Measurements from ENCODE around the gene TTC34.
"Not testable (repeated sequence)": the region's sequence is repeated elsewhere in the genome, so short reads cannot be mapped to it uniquely, and the experiment has no call there.

TTC34 gene

GRCh38 chr1:2685671-2686070, 115.8 kb downstream of the TTC34 start:
- not testable (repeated sequence) for H3K4me3 ChIP-seq (ENCODE audit: low read depth, low read length)

DNA sequence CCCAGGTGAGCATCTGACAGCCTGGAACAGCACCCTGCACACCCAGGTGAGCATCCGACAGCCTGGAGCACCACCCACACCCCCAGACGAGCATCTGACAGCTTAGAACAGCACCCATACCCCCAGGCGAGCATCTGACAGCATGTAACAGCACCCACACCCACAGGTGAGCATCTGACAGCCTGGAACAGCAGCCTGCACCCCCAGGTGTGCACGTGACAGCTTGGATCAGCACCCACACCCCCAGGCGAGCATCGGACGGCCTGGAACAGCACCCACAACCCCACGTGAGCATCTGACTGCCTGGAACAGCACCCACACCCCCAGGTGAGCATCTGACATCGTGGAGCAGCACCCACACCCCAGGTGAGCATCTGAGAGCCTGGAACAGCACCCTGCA, 116.6 kb downstream of the TTC34 start:
- not testable (repeated sequence) for H3K4me3 ChIP-seq (ENCODE audit: low read depth, low read length)

DNA sequence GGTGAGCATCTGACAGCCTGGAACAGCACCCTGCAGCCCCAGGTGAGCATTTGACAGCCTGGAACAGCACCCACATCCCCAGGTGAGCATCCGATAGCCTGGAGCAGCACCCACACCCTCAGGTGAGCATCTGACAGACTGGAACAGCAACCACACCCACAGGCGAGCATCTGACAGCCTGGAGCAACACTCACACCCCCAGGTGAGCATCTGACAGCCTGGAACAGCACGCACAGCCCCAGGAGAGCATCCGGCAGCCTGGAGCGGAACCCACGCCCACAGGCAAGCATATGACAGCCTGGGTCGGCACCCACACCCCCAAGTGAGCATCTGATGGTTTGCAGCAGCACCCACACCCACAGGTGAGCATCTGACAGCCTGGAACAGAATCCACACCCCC, 117.5 kb downstream of the TTC34 start:
- H3K4me3 ChIP-seq (ENCODE audit: low read depth, low read length) = not testable (repeated sequence)

DNA sequence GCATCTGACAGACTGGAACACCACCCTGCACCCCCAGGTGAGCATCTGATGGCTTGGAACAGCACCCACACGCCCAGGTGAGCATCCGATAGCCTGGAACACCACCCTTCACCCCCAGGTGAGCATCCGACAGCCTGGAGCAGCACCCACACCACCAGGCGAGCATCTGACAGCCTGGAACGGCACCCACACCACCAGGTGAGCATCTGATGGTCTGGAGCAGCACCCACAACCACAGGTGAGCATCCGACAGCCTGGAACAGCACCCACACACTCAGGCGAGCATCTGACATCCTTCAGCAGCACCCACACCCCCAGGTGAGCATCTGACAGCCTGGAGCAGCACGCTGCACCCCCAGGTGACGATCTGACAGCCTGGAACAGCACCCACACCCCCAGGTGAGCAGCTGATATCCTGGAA, 118.2 kb downstream of the TTC34 start:
- H3K4me3 ChIP-seq (ENCODE audit: low read depth, low read length) = not testable (repeated sequence)

DNA sequence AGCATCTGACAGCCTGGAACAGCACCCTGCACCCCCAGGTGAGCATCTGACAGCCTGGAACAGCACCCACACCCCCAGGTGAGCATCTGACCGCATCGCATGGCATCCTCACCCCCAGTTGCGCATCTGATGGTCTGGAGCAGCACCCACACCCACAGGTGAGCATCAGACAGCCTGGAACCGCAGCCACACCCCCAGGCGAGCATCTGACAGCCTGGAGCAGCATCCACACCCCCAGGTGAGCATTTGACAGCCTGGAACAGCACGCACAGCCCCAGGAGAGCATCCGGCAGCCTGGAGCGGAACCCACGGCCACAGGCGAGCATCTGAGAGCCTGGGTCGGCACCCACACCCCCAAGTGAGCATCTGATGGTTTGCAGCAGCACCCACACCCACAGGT, 118.6 kb downstream of the TTC34 start:
- not testable (repeated sequence) for H3K4me3 ChIP-seq (ENCODE audit: low read depth, low read length)

DNA sequence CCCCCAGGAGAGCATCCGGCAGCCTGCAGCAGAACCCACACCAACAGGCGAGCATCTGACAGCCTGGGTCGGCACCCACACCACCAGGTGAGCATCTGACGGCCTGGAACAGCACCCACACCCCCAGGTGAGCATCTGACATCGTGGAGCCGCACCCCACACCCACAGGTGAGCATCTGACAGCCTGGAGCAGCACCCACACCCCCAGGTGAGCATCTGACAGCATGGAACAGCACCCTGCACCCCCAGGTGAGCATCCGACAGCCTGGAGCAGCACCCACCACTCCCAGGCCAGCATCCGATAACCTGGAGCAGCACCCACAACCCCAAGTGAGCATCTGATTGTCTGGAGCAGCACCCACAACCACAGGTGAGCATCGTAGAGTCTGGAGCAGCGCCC, 124.8 kb downstream of the TTC34 start:
- H3K4me3 ChIP-seq (ENCODE audit: low read depth, low read length) = not testable (repeated sequence)

DNA sequence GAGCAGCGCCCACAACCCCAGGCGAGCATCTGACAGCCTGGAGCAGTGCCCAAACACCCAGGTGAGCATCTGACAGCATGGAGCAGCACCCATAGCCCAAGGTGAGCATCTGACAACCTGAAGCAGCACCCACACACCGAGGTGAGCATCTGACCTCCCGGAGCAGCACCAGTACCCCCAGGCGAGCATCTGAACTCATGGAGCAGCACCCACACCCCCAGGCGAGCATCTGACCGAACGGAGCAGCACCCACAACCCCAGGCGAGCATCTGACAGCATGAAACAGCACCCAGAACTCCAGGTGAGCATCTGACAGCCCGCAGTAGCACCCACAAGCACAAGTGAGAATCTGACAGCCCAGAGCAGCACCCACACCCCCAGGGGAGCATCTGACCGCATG, 129.8 kb downstream of the TTC34 start:
- not testable (repeated sequence) for H3K4me3 ChIP-seq (ENCODE audit: low read depth, low read length)

GRCh38 chr1:2659806-2660205, 141.7 kb downstream of the TTC34 start:
- H3K4me3 ChIP-seq (ENCODE audit: low read depth, low read length) = not testable (repeated sequence)

GRCh38 chr1:2657909-2658308, 143.6 kb downstream of the TTC34 start:
- not testable (repeated sequence) for H3K4me3 ChIP-seq (ENCODE audit: low read depth, low read length)

GRCh38 chr1:2657124-2657523, 144.4 kb downstream of the TTC34 start:
- H3K4me3 ChIP-seq (ENCODE audit: low read depth, low read length) = not testable (repeated sequence)

DNA sequence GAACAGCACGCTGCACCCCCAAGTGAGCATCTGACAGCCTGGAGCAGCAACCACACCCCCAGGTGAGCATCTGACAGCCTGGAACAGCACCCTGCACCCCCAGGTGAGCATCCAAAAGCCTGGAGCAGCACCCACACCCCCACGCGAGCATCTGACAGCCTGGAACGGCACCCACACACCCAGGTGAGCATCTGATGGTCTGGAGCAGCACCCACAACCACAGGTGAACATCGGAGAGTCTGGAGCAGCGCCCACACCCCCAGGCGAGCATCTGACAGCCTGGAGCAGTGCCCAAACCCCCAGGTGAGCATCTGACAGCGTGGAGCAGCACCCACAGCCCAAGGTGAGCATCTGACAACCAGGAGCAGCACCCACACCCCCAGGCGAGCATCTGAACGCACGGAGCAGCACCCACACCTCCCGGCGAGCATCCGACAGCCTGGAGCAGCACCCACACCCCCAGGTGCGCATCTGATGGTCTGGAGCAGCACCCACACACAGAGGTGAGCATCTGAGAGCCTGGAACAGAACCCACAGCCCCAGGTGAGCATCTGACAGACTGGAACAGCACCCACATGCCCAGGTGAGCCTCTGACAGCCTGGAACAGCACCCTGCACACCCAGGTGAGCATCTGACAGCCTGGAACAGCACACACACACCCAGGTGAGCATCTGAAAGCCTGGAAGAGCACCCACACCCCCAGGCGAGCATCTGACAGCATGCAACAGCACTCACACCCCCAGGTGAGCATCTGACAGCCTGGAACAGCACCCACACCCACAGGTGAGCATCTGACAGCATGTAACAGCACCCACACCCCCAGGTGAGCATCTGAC, 145.7 kb downstream of the TTC34 start:
- not testable (repeated sequence) for H3K4me3 ChIP-seq (ENCODE audit: low read depth, low read length)

DNA sequence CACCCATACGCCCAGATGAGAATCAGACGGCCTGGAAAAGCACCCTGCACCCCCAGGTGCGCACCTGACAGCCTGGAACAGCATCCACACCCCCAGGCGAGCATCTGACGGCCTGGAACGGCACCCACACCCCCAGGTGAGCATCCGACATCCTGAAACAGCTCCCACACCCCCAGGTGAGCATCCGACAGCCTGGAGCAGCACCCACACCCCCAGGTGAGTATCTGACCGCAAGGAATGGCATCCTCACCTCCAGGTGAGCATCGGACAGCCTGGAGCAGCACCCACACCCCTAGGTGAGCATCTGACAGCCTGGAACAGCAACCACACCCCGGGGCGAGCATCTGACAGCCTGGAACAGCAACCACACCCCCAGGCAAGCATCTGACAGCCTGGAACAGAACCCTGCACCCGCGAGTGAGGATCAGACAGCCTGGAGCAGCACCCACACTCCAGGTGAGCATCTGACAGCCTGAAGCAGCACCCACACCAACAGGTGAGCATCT, 147.0 kb downstream of the TTC34 start:
- H3K4me3 ChIP-seq (ENCODE audit: low read depth, low read length) = not testable (repeated sequence)

- H3K4me3 ChIP-seq (ENCODE audit: low read depth, low read length) = not testable (repeated sequence)
These were observed 147.6 kb downstream of the TTC34 start for GRCh38 chr1:2653741-2654442.

GRCh38 chr1:2652926-2653571, 148.4 kb downstream of the TTC34 start:
- H3K4me3 ChIP-seq (ENCODE audit: low read depth, low read length) = not testable (repeated sequence)

GRCh38 chr1:2652152-2652925, 149.2 kb downstream of the TTC34 start:
- not testable (repeated sequence) for H3K4me3 ChIP-seq (ENCODE audit: low read depth, low read length)
